GM23338 (cell line): Measurements from ENCODE around the gene USF2. TPM values are rescaled to one million over a fixed set of nuclear protein-coding genes. Genes with fewer than 3 reads are reported as not detected.

Source experiments
- ATAC-seq: fragments of 200-7000 bp; cut with Tn5 transposase; 3 replicates; pipeline ENCODE4 v1.9.1; 2020
- DNase-seq: peaks from one replicate; pipeline ENCODE4 v3.0.0-alpha.2; 2015; ENCODE audit warnings: low spot score
- H2AFZ ChIP-seq: fragments of 200-600 bp; sonication (generic); 2 replicates; pipeline ENCODE4 v1.8.0; 2016; ENCODE audit warnings: antibody characterized with exemption, mild to moderate bottlenecking, moderate library complexity
- H3F3A ChIP-seq: fragments of 200-600 bp; sonication (generic); replicated peaks from 2 replicates; pipeline ENCODE4 v1.8.0; 2017; ENCODE audit warnings: antibody characterized with exemption, mixed run types, low read depth
- H3K27ac ChIP-seq: fragments of 200-600 bp; sonication (generic); 2 replicates; pipeline ENCODE4 v1.6.1; 2016; ENCODE audit warnings: low read depth
- H3K27me3 ChIP-seq: fragments of 200-600 bp; sonication (generic); 2 replicates; pipeline ENCODE4 v1.8.0; 2016; ENCODE audit warnings: mild to moderate bottlenecking, mixed run types, moderate library complexity; ENCODE audit not compliant: insufficient read depth
- H3K36me3 ChIP-seq: fragments of 200-600 bp; sonication (generic); 2 replicates; pipeline ENCODE4 v1.8.0; 2016; ENCODE audit warnings: mild to moderate bottlenecking; ENCODE audit not compliant: insufficient read depth
- H3K4me1 ChIP-seq: fragments of 200-600 bp; sonication (generic); 2 replicates; pipeline ENCODE4 v1.8.0; 2016; ENCODE audit warnings: mild to moderate bottlenecking, moderate library complexity; ENCODE audit not compliant: insufficient read depth
- H3K4me2 ChIP-seq: fragments of 200-600 bp; sonication (generic); 2 replicates; pipeline ENCODE4 v1.7.1; 2017; ENCODE audit warnings: mixed run types
- H3K4me3 ChIP-seq: fragments of 200-600 bp; sonication (generic); 2 replicates; pipeline ENCODE4 v1.6.1; 2016; ENCODE audit warnings: mixed run types
- H3K79me2 ChIP-seq: fragments of 200-600 bp; sonication (generic); replicated peaks from 2 replicates; pipeline ENCODE4 v1.8.0; 2017; ENCODE audit warnings: mild to moderate bottlenecking; ENCODE audit not compliant: insufficient read depth
- H3K9me2 ChIP-seq: fragments of 200-600 bp; sonication (generic); 2 replicates; pipeline ENCODE4 v1.8.0; 2017; ENCODE audit not compliant: insufficient read depth
- H4K20me1 ChIP-seq: fragments of 200-600 bp; sonication (generic); replicated peaks from 2 replicates; pipeline ENCODE4 v1.8.0; 2017; ENCODE audit warnings: mild to moderate bottlenecking; ENCODE audit not compliant: insufficient read depth
- H3K27ac Mint-ChIP-seq: 2 replicates; pipeline ENCODE4 v1.8.0; 2020; ENCODE audit warnings: inconsistent platforms, mild to moderate bottlenecking, moderate library complexity, mixed read lengths
- H3K27me3 Mint-ChIP-seq: 3 replicates; pipeline ENCODE4 v1.8.0; 2022; ENCODE audit warnings: low read depth, mild to moderate bottlenecking, moderate library complexity, mixed read lengths, inconsistent platforms; ENCODE audit not compliant: insufficient read depth, poor library complexity
- H3K36me3 Mint-ChIP-seq: 3 replicates; pipeline ENCODE4 v1.8.0; 2021; ENCODE audit warnings: low read depth, mild to moderate bottlenecking, inconsistent platforms, moderate library complexity, mixed read lengths
- H3K4me1 Mint-ChIP-seq: 3 replicates; pipeline ENCODE4 v1.8.0; 2020; ENCODE audit warnings: mild to moderate bottlenecking, inconsistent platforms, mixed read lengths
- H3K4me3 Mint-ChIP-seq: 3 replicates; pipeline ENCODE4 v1.8.0; 2021; ENCODE audit warnings: moderate library complexity, mild to moderate bottlenecking, inconsistent platforms, mixed read lengths
- H3K9me3 Mint-ChIP-seq: 3 replicates; pipeline ENCODE4 v1.8.0; 2020; ENCODE audit warnings: moderate library complexity, mild to moderate bottlenecking, inconsistent platforms, mixed read lengths
- CREB1 ChIP-seq: fragments of 250-450 bp; sonication (Bioruptor Pico); IDR thresholded peaks from 2 replicates; pipeline ENCODE4 v1.5.0; 2020; ENCODE audit warnings: low read depth, mild to moderate bottlenecking, moderate library complexity
- CTCF ChIP-seq, 2 experiments: fragments of 200-600 bp in 1 of 2; sonication (generic) in 1 of 2; conservative IDR thresholded peaks; 2 replicates each; pipeline versions ENCODE4 v1.5.1 to v1.6.1; 2016 to 2017; ENCODE audit warnings: antibody characterized with exemption in 2 of 2, low read depth in 2 of 2, mild to moderate bottlenecking in 2 of 2, moderate library complexity in 1 of 2
- ETS1 ChIP-seq: IDR thresholded peaks from 2 replicates; pipeline ENCODE4 v1.6.1; 2016; ENCODE audit warnings: antibody characterized with exemption
- EZH2 ChIP-seq: fragments of 200-600 bp; sonication (generic); IDR thresholded peaks from one replicate; pipeline ENCODE4 v1.8.0; 2017; ENCODE audit warnings: antibody characterized with exemption, mild to moderate bottlenecking, low read depth; ENCODE audit not compliant: unreplicated experiment
- EZH2phosphoT487 ChIP-seq: fragments of 200-600 bp; sonication (generic); IDR thresholded peaks from one replicate; pipeline ENCODE4 v1.8.1; 2018; ENCODE audit warnings: antibody characterized with exemption; ENCODE audit not compliant: unreplicated experiment
- JUNB ChIP-seq: IDR thresholded peaks from one replicate; pipeline ENCODE4 v1.6.1; 2016; ENCODE audit warnings: antibody characterized with exemption; ENCODE audit not compliant: unreplicated experiment
- NANOG ChIP-seq: IDR thresholded peaks from 2 replicates; pipeline ENCODE4 v1.6.1; 2016; ENCODE audit warnings: antibody characterized with exemption, borderline replicate concordance
- POLR2AphosphoS5 ChIP-seq: IDR thresholded peaks from 2 replicates; pipeline ENCODE4 v1.6.1; 2016; ENCODE audit warnings: antibody characterized with exemption, low read depth
- REST ChIP-seq: IDR thresholded peaks from one replicate; pipeline ENCODE4 v1.6.1; 2018; ENCODE audit warnings: antibody characterized with exemption; ENCODE audit not compliant: unreplicated experiment
- STAT1 ChIP-seq: IDR thresholded peaks from one replicate; pipeline ENCODE4 v1.6.1; 2016; ENCODE audit warnings: antibody characterized with exemption; ENCODE audit not compliant: unreplicated experiment
- ZNF114 ChIP-seq: fragments of 250-450 bp; sonication (Bioruptor Pico); IDR thresholded peaks from 2 replicates; pipeline ENCODE4 v1.5.0; 2020; ENCODE audit warnings: mild to moderate bottlenecking, moderate library complexity
- ZNF331 ChIP-seq: fragments of 250-450 bp; sonication (Bioruptor Pico); IDR thresholded peaks from 2 replicates; pipeline ENCODE4 v1.5.0; 2020; ENCODE audit warnings: low read depth, mild to moderate bottlenecking, moderate library complexity
- ZNF462 ChIP-seq: fragments of 250-450 bp; sonication (Bioruptor Pico); IDR thresholded peaks from 2 replicates; pipeline ENCODE4 v1.5.0; 2020; ENCODE audit warnings: mild to moderate bottlenecking, moderate library complexity
- polyA plus RNA-seq: library from polyadenylated mRNA; unstranded; fragments of >200 nt; fragmentation: Nextera tagmentation; extraction: Ambion mirVana; gene quantifications from 2 replicates; pipeline ENCODE4 v1.2.1, GENCODE V29; 2016
- total RNA-seq: library from RNA; depleted of rRNA; stranded (reverse); fragments of >200 nt; shearing (Covaris generic); gene quantifications from 2 replicates; pipeline ENCODE4 v1.2.3, GENCODE V29; 2014

The USF2 gene
- total and polyA plus RNA-seq, 2 experiments from 2014 or later = 28.9 to 60.5 TPM

GRCh38 chr19:35229601-35230000 is 39.2 kb upstream of the USF2 start:
- H3K9me3 Mint-ChIP-seq = no peaks in the 10 kb centered on the region; the same call in 2 of the 3 replicates
- Histone ChIP-seq H3K9me2 (0 out of 2 replicates have a peak, but pooled peaks cover 3% of the 10 kb centered on the region), H3K36me3 (no peaks in the 10 kb centered on the region; the same call in 1 of the 2 replicates), H3F3A (no peaks in the 10 kb centered on the region), H4K20me1 (no peaks in the 10 kb centered on the region), H2AFZ (no peak overlapping the region), H3K4me3 (no peak overlapping the region), H3K79me2 (no peaks in the 10 kb centered on the region), H3K4me2 (no peak overlapping the region), H3K27me3 (no peaks in the 10 kb centered on the region), H3K4me1 (no peaks in the 10 kb centered on the region), H3K27ac (no peak overlapping the region)
- no peak overlapping the region for H3K27ac Mint-ChIP-seq
- H3K4me1 Mint-ChIP-seq = peaks cover 12% of the 10 kb centered on the region
- ATAC-seq = no peak
- no peaks in the 10 kb centered on the region; the same call in 2 of the 3 replicates for H3K36me3 Mint-ChIP-seq
- TF ChIP-seq EZH2phosphoT487 = no peak
- TF ChIP-seq REST = no peak
- TF ChIP-seq ZNF462 (CRISPR knock-in tag) = no peak
- no peak for TF ChIP-seq NANOG
- no peak for TF ChIP-seq ZNF331 (CRISPR knock-in tag)
- no peak for TF ChIP-seq EZH2
- TF ChIP-seq ETS1 = no peak
- TF ChIP-seq JUNB = no peak
- TF ChIP-seq ZNF114 (CRISPR knock-in tag) = no peak
- TF ChIP-seq CTCF (conservative IDR thresholded peaks at IDR 0.05; ENCODE audit: low read depth in 2 of 2) = no peak
- TF ChIP-seq POLR2AphosphoS5 = no peak
- TF ChIP-seq CREB1 (CRISPR knock-in tag) = no peak
- no peak for TF ChIP-seq STAT1
- no peak for DNase-seq
- H3K27me3 Mint-ChIP-seq = peaks cover 14% of the 10 kb centered on the region
- no peak overlapping the region; the same call in 2 of the 3 replicates for H3K4me3 Mint-ChIP-seq
